Glutamatergic neuron (in vitro differentiated cells): Measurements from ENCODE around the gene CCNK. TPM values are rescaled to one million over a fixed set of nuclear protein-coding genes. Genes with fewer than 3 reads are reported as not detected.

Source experiments
- DNase-seq: peaks from one replicate; pipeline ENCODE4 v3.0.0; 2022
- H3K27ac Mint-ChIP-seq: one replicate; pipeline ENCODE4 v1.8.0; 2020; ENCODE audit warnings: mild to moderate bottlenecking, mixed read lengths, inconsistent platforms; ENCODE audit not compliant: unreplicated experiment
- H3K27me3 Mint-ChIP-seq: one replicate; pipeline ENCODE4 v1.8.0; 2020; ENCODE audit warnings: mild to moderate bottlenecking, moderate library complexity, mixed read lengths, inconsistent platforms; ENCODE audit not compliant: unreplicated experiment
- H3K36me3 Mint-ChIP-seq: one replicate; pipeline ENCODE4 v1.8.0; 2020; ENCODE audit warnings: mild to moderate bottlenecking, mixed read lengths, inconsistent platforms; ENCODE audit not compliant: unreplicated experiment
- H3K4me1 Mint-ChIP-seq: one replicate; pipeline ENCODE4 v1.8.0; 2020; ENCODE audit warnings: mild to moderate bottlenecking, low read depth, mixed read lengths, inconsistent platforms; ENCODE audit not compliant: unreplicated experiment
- H3K4me3 Mint-ChIP-seq: one replicate; pipeline ENCODE4 v1.8.0; 2020; ENCODE audit warnings: mild to moderate bottlenecking, mixed read lengths, inconsistent platforms; ENCODE audit not compliant: unreplicated experiment
- H3K9me3 Mint-ChIP-seq: one replicate; pipeline ENCODE4 v1.8.0; 2020; ENCODE audit warnings: mild to moderate bottlenecking, moderate library complexity, mixed read lengths, inconsistent platforms; ENCODE audit not compliant: unreplicated experiment
- total RNA-seq: library from RNA; stranded (reverse); fragmentation: NEBNext Ultra II Directional; extraction: Animal tissue kit (Norgen Biotek cat#: 25700); gene quantifications from one replicate; pipeline ENCODE4 v1.2.1, GENCODE V29; 2021; ENCODE audit not compliant: unreplicated experiment
- TF ChIP-seq, protein P1 (sequence below): fragments of 200-600 bp; sonication (generic); IDR thresholded peaks from one replicate; pipeline ENCODE4 v1.5.0; 2021; ENCODE audit not compliant: partially characterized antibody, unreplicated experiment

Gene CCNK
- total RNA-seq, 1 donor from 2014 or later: 47.2 TPM

DNA sequence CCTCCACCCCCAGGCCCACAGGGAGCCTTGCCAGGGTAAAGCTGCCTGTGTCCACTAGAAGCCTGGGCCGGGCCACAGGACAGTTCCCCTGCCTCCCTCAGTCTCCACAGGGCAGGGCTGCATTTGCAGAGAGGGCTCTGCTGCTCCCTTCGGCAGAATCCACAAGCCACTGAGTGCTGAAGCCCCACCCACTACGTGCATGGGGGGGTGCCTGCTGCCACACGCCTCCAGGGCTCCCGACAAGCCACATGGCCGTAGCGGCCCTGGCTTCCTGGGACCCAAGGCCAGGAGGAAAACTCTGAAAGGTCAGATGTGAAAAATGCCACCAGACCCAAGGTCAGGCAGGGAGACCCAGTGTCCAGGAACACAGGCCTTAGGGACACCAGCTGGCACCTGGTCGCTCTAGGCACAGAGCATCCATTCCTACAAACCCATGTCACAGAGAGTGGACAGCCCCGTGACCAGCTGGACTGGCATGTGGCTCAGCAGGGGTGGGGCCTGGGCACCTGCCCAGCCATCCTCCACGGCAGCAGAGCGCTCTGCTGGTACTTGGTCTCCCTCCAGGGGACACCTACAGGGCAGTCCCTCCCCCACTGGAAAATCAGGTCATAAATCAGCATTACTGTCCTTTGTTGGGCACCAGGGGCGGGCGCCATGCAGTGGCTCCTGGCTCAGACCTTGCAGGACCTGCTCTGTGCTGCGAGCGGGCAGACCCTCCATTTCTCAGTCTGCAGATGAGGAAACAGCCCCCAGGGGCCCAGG lies 79.9 kb downstream of the CCNK start:
- no peak for DNase-seq
- Mint-ChIP-seq H3K4me1 (peaks cover 37% of the 10 kb centered on the region), H3K9me3 (peaks cover 23% of the 10 kb centered on the region), H3K36me3 (peaks cover 5% of the 10 kb centered on the region), H3K27ac (no peak overlapping the region), H3K27me3 (peaks cover 10% of the 10 kb centered on the region), H3K4me3 (no peak overlapping the region)
- TF ChIP-seq, protein P1, sequence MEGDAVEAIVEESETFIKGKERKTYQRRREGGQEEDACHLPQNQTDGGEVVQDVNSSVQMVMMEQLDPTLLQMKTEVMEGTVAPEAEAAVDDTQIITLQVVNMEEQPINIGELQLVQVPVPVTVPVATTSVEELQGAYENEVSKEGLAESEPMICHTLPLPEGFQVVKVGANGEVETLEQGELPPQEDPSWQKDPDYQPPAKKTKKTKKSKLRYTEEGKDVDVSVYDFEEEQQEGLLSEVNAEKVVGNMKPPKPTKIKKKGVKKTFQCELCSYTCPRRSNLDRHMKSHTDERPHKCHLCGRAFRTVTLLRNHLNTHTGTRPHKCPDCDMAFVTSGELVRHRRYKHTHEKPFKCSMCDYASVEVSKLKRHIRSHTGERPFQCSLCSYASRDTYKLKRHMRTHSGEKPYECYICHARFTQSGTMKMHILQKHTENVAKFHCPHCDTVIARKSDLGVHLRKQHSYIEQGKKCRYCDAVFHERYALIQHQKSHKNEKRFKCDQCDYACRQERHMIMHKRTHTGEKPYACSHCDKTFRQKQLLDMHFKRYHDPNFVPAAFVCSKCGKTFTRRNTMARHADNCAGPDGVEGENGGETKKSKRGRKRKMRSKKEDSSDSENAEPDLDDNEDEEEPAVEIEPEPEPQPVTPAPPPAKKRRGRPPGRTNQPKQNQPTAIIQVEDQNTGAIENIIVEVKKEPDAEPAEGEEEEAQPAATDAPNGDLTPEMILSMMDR: no peak

DNA sequence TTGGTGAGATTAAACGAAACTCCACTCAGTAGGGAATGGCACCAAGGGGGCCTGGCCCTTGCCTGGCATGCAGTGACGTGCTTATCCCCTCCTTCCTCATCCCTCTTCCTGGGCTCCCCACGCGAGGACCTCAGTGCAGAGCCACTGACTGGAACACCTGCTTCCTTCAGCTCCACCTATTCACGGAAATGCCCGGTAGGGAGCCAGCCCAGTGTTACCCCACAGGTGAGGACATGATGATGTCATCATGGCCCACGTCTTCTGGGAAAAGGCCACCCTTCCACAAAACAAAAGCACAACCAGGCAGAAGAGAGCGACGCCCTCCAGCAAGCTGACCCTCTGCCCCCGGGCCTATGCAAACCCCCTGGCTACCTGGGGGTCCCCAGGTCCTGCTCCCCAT lies 80.7 kb downstream of the CCNK start:
- Mint-ChIP-seq H3K4me3 (no peak overlapping the region), H3K4me1 (peaks cover 37% of the 10 kb centered on the region), H3K36me3 (peaks cover 5% of the 10 kb centered on the region), H3K9me3 (peaks cover 24% of the 10 kb centered on the region), H3K27ac (no peak overlapping the region), H3K27me3 (peaks cover 10% of the 10 kb centered on the region)
- TF ChIP-seq, protein P1: no peak
- no peak for DNase-seq

Other genes with a start within 250 kb of the CCNK start
- gene BCL11B, start 209.2 kb upstream of the CCNK start, total RNA-seq: 2.6 TPM
- gene SETD3, start 550 bp upstream of the CCNK start, total RNA-seq: 46.2 TPM
- gene CCDC85C, start 122.8 kb downstream of the CCNK start, total RNA-seq: 32.3 TPM
- gene HHIPL1, start 163.7 kb downstream of the CCNK start, total RNA-seq: 0.47 TPM
- 2.1 TPM for gene CYP46A1, start 202.9 kb downstream of the CCNK start, total RNA-seq